Activated CD8-positive, alpha-beta memory T cell treated with anti-CD3 and anti-CD28 coated beads for 4 hours (primary cell): ENCODE data around the gene RTL1.

Experiments used
- DNase-seq, 2 donors: peaks; one replicate each; pipeline ENCODE4 v3.0.0-alpha.2; 2020; ENCODE audit warnings: low read depth in 2 of 2

RTL1 gene

GRCh38 chr14:100898935-100899883 is 4.3 kb downstream of the RTL1 start:
- no peak for DNase-seq

GRCh38 chr14:100898465-100898864 is 5.1 kb downstream of the RTL1 start:
- DNase-seq, result no peak

GRCh38 chr14:100896369-100897060 is 7.0 kb downstream of the RTL1 start:
- no peak for DNase-seq

GRCh38 chr14:100895411-100895810 is 8.1 kb downstream of the RTL1 start:
- DNase-seq, result no peak

- no peak for DNase-seq
These were observed 9.1 kb downstream of the RTL1 start for GRCh38 chr14:100894416-100894815.

GRCh38 chr14:100893760-100894159 is 9.8 kb downstream of the RTL1 start:
- no peak for DNase-seq

- no peak for DNase-seq
These were observed 10.3 kb downstream of the RTL1 start for GRCh38 chr14:100893228-100893601.

- no peak for DNase-seq
These were observed 10.9 kb downstream of the RTL1 start for GRCh38 chr14:100892496-100893227.

- no peak for DNase-seq
These were observed 11.7 kb downstream of the RTL1 start for GRCh38 chr14:100891501-100892445.

- DNase-seq, result no peak
These were observed 12.5 kb downstream of the RTL1 start for GRCh38 chr14:100891051-100891450.

- DNase-seq, result no peak
These were observed 13.3 kb downstream of the RTL1 start for GRCh38 chr14:100890061-100890850.

- DNase-seq, result no peak
These were observed 13.9 kb downstream of the RTL1 start for GRCh38 chr14:100889641-100890040.

GRCh38 chr14:100888789-100889315 is 14.7 kb downstream of the RTL1 start:
- no peak for DNase-seq

- DNase-seq, result no peak
These were observed 15.7 kb downstream of the RTL1 start for GRCh38 chr14:100887728-100888335.

- DNase-seq, result no peak
These were observed 17.9 kb downstream of the RTL1 start for GRCh38 chr14:100885617-100886016.

- no peak for DNase-seq
These were observed 18.3 kb downstream of the RTL1 start for GRCh38 chr14:100885196-100885595.

GRCh38 chr14:100884456-100884855 is 19.1 kb downstream of the RTL1 start:
- no peak for DNase-seq

- no peak for DNase-seq
These were observed 19.8 kb downstream of the RTL1 start for GRCh38 chr14:100883789-100884101.

- no peak for DNase-seq
These were observed 20.3 kb downstream of the RTL1 start for GRCh38 chr14:100882991-100883788.
